ENCODE measurements around the gene PMFBP1.

Gene PMFBP1

DNA sequence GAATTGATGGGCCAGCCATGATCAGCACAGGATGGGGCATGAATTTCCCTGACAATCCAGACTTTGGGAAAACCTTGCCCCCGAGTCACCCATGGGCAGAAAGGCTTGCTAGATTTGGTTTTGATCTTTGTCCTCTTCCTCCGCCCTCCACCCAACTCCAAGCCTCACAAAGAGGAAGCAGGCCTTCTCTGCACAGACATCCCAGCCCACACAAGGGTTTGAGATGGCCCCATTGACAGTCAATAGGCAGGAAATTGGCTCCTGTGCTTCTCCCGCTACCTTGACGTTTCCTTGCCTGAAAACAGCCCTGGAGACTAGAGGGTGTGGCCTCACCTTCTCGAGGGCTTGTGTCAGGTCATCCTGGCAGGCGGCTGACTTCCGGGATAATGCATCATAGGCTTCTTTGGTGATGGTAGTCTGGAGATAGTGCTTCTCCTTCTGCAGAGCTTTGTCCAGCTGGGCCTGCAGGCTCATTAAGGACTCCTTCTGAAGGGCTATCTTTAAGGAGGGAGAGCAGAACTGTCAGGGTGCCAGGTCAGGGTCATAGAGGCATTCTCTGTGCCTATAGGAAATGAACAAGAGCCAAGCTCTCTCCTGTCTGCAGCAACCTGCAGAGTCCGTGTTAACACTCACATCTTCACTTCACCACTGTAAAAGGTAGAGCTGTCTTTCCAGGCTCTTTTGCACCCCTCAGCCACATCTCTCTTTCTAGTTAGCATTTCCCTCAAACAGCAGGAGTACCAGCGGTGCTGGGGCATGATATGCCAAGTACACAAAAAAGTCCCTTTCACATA, 46.1 kb downstream of the PMFBP1 start:
- DNase-seq = no peak

DNA sequence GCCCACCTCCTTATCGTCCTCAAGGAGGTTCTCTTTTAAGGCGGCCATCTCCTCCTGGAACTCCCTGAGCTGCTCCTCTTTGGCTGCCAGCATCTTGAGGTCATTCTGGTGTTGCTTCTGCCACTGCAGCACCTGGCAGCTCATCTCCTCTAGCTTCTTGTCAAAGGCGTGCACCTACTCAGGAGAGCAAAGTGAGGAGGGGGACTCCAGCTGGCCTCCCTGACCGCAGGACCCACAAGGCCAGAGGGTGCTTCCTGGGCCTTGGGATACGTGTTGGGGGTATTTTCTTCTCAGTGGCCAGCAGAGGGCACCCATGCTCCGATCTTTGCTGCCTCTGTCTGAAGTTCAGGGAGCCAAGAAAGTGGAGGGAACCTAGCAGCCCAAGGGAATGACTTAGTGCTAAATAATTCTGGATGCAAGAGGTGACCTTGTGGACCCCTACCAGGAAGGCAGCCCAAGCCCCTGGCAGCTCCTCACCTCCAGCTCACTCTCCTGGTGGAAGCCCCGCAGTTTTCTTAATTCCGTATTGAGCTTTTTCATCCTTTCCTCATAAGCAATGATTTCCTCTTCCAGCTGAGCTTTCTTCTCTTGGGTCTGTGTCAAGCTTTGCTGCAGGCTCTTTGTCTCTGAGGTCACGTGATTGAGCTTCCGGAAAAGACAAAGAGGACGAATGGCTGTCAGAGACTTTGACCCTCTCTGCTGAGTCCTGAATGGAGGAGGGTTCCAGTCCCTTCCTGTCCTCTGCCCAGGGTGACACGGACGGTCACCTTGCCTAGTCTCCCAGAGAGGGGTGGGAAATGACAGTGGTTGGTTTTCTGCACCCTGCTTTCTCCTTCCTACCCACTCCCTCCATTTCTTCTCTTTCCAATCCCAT, 47.0 kb downstream of the PMFBP1 start:
- peak; percentile 9 to 49 (median 24) for DNase-seq

DNA sequence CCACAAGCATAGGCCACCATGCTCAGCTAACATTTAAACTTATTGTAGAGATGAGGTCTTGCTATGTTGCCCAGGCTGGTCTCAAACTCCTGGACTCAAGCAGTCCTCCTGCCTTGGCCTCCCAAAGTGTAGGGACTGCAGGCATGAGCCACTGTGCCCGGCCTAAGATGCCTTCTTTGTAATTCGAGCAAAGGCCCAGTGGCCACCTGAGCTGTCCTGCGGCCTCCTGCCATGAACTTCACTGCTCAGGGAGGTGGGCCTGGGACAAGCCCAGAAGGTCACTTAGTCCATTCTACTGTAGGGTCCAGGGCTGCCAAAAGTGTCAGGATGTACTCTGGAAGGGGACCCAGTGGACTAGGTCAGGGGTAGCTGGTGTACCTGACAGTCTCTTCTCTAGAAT, 47.8 kb downstream of the PMFBP1 start:
- DNase-seq = no peak

DNA sequence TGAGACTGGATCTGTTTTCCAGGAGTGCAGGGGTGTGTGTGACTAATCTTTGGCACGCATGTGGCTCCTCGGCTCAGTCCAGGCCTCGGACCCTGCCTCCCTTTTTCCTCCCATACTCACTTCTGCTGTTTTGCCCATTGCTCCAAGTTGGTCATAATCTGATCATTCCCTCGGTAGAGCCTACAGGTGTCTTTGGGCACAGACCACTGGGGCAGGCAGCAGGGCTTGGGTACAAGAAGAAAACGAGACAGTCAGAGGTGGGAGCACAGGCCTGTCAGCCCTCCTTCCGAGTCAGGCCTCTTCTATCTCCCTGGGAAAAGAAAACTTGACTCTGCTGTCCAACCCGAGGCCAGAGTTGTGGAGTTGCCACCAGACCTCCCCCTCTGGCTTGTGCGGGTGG, 48.5 kb downstream of the PMFBP1 start:
- no peak for DNase-seq

DNA sequence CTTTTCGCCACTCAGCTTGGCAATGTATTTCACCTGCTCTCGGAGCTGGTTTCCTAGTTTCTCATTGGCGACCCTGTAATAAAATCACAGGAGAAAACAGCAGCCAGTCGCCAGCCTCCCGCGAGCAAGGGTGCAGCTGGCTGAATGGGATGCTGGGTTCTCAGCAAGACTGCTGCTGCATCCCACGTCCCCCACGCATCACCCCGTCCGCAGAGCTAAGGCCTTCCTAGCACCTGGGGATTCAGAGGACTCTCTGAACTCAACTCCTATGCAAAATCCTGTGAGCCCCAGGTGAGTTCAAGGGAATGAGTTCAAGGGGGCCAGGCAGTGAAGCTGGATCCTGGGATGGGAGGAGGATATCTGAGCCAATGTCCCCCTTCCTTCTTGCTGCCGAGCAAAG, 49.0 kb downstream of the PMFBP1 start:
- DNase-seq = no peak

DNA sequence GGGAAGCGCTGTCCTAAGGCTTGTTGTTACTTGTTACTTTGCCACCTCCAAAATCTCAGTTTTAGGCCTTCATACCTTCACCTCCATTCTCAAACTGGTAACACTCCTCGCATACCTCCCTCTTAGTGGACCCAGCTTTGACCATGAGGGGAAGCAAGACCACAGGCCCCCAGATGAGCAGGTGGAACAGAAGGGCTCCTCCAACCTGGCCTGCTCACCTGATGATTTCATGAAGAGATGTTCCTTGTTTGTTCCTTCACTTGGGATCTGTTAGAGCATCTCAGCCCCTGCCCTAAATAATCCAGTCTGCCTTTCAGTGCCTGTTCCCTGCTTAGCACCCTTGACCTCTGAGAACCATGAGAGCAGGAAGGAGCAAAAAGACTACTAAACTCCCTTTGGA, 49.6 kb downstream of the PMFBP1 start:
- DNase-seq = no peak

DNA sequence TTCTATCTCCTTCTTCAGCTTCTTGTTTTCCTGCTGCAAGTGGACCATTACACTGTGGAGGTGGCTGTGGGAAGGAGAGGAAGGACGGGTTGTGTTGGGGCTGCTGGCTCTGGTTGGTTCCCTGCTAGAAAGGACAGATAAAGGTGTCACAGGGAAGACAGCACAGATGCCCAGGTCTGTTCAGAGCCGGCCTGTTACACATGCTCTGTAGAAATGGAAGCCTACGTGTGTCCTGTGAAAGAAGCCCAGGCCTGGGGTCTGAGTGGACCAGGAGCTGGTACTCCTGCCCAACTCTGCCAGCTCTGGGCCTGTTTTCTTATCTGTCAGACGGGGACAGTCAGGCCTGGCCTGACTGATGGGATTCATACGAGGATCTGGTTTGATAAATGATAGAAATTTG, 51.9 kb downstream of the PMFBP1 start:
- no peak for DNase-seq

DNA sequence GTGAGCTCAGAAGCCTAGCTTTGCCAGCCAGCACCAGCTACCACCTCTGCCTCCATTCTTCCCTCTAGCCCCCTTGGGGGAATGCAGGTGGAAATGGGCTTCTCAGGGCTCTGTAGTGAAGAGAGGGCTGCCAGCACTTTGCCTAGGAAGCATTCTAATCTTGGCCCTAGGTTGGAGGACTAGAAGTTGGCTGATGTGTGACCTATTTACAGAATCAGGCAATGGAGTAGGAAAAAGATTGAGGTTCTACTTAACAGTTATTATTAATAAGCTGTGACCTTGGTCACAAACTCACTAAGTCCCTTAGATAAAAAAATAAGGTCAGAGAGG, 58.4 kb downstream of the PMFBP1 start:
- DNase-seq = no peak

DNA sequence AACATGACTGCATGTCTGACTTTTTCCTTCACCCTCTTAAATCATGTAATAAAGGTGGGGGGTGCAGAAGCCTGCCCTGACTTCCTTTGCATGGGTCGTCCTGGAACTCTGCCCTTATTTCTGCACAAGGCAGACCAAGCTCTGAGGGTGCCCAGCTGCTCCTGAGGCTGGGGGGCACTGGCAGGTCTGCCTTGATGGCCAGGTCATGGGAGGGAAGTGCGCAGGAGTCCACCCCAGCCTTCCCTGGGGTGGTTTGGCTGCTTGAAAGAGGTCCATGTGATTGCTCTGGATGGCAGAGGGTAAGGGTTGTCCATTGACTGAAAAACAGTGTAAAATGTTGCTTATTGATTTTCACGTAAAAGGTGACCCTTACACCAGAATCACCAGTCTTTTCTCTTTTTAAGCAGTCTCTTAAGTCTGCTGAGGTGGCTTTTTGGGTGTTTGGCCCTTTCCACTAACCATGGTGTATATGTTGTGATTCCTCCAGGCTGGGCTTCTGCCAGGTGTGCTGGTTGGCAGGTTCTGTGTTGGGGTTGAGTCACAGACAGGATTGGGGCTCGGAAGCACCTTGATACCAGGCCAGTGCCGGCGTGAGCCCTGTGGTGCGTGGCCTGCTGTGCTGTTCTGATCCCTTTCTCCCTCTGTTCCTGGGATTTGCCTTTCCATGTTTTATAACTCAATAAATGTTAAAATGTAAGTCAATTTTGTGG, 58.9 kb downstream of the PMFBP1 start:
- DNase-seq = no peak

DNA sequence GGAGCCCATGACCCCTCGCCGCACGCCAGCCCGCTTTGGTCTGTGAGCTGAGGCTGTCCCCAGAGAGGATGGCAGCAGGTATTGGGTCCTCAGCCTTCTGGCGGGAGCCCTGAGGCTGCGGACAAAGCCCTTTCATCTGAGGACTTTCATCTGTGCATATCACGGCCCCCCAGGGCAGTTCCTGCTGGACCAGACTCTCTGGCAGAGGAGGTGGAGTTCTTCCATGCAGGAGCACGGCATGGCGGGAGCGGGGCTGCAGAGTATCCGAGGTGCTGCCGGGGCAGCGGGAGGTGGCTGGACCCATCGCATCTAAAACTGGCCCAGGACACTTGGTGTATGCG, 59.5 kb downstream of the PMFBP1 start:
- DNase-seq = no peak

DNA sequence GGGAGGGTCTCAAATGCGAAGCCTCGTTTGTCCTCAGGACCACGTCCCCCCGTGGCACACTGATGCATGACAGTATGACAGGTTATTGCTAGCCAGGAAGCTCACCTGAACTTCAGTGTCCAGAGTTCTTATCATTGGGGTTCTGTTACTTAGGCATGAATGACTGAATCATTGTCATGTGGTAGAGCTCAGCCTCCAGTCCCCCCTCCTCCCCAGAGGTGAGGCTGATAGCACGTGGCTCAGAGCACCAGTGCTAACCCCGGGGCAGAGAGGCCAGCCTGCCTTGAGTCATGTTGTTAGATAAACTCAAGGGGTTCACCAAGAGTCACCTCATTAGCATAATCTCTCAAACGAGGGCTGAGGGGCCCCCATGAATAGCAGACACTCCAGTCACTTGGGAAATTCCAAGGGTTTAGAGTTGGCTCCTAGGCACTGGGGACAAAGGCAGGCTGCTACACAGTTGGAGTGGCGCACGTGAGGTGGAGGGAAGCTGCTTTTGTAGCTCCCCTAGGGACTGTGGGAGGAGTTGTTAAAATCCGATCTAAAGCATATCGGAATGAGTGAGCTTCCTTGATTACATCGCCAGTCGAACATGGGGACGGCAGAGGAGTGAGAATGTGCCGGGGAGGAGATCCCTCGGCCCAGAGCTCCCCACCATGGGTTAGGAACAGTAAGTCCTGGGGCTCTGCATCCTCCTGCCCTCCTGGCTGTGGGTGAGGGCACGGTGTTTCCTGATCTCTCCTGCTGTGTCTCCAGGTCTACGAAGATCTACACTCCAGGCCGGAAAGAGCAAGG, 60.1 kb downstream of the PMFBP1 start:
- no peak for DNase-seq

DNA sequence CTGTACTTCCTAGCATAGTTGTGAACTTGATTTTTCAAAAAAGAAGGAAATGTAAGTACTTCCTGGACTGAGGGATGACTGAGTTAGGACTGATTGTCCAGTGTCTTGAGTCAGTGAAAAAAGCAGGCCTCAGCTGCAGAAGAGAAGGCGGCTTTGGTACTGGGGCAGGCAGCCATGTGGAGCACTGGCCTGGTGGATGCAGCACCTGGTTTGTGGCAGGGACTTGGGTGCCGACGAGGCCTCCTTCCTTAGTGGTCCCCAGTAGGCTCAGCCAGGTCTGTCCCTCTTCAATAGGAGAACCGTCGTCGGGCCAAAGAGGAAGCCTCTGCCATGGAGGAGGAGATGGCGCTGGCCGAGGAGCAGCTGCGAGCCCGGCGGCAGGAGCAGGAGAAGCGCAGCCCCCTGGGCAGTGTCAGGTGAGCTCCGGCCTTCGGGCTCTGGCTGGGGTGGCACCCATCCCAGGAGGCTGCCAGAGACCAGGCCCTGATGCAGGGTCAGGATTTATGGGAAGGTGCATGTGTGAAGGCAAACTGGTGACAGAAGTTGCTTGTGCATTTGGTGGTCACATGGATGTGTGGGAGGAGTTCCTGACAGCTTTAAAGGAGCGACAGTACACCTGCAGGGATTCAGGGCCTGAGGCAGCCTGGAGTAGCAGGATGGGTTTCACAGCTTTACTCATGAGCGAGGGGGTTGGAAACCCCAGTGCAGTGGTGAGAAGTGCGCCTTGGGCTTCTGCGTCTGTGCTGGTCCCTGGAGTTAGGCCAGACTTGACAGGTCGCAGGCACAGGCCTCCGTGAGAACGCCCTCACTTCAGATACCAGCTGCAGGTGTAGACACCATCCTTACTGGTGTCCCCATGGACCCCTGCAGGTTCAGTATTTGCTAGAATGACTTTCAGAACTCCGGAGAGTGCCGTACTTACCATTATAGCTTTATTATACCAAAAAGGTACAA, 61.0 kb downstream of the PMFBP1 start:
- DNase-seq = no peak

DNA sequence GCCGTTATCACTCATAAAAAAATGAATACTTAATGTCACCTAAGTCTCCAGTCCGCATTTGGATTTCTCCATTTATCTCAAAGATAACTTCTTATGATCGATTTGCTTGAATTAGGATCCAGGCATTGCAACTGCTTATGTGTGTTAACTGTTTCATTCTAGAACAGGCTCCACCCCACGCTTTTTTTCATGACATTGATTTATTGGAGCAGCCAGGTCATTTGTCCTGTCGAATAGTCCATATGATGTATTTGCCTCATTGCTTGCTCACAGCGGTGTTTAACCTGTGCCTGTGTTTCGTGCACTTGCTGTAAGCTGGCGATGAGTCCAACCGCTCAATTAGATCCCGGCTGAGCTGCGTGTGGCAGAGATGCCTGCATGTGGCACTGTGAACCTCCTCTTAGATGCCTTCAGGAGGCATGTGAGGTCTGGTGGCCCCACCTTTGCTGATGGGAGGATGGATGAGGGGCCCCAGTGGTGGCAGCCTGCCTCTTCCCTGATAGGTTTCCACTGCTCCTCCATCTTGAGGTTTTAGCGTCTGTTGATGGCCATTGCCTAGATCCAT, 61.9 kb downstream of the PMFBP1 start:
- DNase-seq = no peak

DNA sequence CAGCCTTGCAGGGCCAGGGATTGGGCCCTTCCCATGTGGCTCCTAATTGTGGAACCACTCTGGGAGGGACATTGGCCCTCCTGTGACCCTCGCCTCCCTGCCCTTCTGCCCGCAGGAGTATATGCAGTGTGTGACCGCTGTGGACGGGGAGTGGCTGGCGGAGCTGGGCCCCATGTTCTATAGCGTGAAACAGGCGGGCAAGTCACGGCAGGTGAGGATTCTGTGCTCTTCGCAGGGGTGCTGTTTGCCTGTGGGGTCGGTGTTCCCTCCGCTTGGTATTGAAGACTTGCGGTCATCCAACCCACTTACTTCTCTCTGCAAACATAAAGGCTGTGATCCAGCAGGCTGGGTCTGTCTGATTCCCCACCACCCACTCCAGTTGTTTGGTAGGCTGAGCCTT, 62.7 kb downstream of the PMFBP1 start:
- no peak for DNase-seq

DNA sequence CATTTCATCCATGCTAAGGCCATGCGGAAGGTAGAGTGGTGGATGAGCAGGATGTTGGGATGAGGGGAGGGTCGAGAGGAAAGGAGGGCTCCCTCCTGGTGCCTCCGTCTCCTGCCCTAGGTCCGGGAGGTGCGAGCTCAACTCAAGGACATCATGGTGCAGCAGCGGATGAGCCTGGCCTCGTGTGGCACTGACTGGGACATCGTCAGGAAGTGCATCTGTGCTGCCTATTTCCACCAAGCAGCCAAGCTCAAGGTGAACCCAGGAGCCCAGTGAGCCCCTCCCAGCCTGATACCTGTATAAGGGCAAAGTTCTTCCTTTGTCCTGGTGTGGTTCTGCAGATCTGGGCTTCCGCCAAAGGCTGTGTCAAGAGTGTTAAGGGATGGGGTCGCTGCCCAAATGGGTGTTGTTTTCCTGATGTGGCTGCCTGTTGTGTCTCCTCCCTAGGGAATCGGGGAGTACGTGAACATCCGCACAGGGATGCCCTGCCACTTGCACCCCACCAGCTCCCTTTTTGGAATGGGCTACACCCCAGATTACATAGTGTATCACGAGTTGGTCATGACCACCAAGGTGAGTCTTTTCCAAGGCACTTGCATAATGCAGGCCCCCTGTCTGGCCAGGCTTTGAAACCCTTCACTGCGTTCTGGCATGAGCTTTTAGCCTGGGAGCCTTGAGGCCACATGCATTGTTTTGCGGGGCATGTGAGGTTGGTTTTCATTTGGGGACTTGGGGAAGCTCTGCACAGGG, 63.4 kb downstream of the PMFBP1 start:
- no peak for DNase-seq

DNA sequence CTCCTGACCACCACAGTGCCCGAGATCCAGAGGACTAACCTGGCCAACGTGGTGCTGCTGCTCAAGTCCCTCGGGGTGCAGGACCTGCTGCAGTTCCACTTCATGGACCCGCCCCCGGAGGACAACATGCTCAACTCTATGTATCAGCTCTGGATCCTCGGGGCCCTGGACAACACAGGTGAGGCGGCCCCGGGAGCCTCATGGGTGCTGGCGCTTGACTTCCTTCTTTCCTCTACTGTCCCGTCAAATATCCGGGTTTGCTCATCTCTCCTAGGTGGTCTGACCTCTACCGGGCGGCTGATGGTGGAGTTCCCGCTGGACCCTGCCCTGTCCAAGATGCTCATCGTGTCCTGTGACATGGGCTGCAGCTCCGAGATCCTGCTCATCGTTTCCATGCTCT, 64.6 kb downstream of the PMFBP1 start:
- DNase-seq = no peak

DNA sequence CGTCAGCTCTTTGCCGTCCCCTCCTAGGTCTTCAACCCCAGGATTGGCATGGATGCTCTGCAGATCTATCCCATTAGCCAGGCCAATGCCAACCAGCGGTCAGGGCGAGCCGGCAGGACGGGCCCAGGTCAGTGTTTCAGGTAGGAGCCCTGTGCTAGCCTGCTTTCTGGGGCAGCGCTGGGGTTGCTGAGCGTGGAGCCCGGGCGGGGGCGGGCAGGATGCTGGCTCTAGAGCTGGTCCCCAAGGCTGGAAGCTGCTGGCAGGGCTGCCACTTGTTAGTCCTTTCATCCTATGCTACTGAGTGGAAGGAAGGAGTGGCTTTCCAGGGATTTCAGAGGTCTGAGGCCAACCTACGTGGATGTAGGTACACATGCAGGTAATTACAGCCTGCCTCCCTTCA, 66.0 kb downstream of the PMFBP1 start:
- no peak for DNase-seq

DNA sequence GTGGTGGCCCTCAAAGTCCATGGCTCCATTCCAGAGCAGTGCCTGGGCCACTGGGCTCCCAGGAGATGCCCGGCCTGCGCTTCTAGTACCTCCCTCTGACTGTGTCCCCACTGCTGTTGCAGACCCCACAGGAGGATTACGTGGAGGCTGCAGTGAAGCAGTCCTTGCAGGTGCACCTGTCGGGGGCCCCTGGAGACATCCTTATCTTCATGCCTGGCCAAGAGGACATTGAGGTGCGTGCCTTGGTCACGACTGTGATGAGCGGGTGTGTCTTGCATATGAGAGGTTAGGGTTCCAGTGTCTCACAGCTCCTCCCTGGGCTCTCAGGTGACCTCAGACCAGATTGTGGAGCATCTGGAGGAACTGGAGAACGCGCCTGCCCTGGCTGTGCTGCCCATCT, 67.0 kb downstream of the PMFBP1 start:
- DNase-seq = no peak

DNA sequence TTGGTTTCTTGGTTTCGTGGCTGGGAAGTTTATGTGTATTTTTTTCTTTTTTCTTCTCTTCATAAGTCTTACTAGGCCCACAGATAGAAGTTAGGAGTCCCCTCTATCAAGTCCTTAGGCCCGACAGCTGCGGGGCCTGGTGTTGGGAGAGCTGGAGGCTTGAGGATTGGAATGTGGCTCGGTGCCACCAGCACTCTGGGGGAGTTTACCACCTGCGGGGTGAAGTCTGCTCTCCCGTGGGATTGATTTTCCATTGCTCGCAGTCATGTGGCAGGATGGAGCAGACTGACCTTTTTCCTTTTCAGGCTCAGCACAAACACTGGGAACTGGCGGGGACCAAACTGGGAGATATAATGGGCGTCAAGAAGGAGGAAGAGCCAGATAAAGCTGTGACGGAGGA, 70.8 kb downstream of the PMFBP1 start:
- DNase-seq = no peak

DNA sequence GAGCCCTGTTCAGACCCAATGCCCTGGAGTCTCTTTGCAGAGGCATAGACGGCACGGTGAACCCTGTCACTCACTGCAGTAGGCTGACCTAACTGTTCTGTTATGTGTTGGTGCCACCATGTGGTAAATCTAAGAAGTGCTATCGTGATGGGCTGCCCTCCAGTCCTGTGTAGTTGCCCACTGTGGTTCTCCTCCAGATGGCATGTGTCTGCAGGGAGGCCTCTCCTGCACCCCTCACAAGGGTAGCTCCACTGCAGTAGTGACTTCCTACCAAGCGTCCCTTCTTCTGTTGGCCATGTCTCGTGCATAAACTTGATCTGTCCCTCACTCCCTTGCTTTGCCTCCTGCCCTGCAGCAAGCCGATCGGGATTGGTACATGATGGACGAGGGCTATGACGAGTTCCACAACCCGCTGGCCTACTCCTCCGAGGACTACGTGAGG, 72.6 kb downstream of the PMFBP1 start:
- DNase-seq = no peak

DNA sequence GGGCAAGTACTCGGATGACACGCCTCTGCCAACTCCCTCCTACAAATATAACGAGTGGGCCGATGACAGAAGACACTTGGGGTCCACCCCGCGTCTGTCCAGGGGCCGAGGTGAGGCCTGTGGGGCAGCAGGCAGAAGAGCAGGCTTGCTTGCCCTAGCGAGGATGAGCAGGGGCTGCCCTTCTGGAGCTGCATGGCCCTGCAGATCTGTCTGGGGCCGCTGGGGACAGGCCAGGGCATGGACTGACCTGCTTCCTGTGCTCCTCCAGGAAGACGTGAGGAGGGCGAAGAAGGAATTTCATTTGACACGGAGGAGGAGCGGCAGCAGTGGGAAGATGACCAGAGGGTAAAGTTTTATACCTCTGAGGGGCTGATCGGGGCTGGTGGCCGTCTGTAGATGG, 73.0 kb downstream of the PMFBP1 start:
- no peak for DNase-seq

All from activated naive CD4-positive, alpha-beta T cell (primary cell).